HG03565 (cell line): ENCODE measurements around the gene MVB12B.

Source experiments
- ATAC-seq: cut with Tn5 transposase; IDR thresholded peaks from one replicate; pipeline ENCODE4 v1.9.1; 2021; ENCODE audit warnings: mild to moderate bottlenecking, moderate library complexity; ENCODE audit not compliant: unreplicated experiment

MVB12B gene

DNA sequence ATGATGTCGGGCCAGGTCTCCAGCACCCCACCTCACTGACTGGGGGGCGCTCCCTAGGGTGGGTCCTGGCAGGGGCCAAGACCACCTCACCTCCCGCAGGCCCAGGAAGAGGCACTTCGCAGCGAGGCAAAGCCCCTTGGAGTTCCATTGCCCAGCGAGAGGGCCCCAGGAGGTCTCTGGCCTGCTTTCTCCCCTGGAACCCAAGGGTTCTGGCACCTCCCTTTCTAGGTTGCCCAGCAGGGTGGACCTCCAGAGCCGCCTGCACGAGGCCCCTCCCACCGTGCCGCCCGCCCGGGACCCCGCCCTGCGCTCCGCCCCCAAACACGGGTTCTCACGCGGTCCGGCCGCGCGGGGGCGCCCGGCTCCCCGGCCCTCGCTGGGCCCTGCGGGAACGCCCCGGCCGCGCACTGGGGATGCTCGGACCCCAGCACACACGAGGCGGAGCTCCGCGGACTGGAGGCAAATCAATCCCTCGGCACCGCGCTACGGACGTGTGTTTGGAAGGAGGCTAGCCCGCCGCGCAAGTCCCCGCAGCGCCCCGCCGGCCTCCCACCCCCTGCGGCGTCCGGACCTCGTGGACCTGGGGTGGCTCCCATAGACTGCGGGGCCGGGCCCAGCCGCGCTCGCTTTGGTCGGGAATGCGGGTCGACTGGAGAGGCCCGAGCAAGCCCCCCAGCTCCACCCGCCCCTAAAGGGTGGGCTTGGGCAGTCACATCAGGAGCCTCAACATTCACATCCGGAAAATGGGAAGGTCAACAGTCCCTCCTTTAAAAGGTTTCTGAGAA lies 187.6 kb downstream of the MVB12B start:
- ATAC-seq = no peak

DNA sequence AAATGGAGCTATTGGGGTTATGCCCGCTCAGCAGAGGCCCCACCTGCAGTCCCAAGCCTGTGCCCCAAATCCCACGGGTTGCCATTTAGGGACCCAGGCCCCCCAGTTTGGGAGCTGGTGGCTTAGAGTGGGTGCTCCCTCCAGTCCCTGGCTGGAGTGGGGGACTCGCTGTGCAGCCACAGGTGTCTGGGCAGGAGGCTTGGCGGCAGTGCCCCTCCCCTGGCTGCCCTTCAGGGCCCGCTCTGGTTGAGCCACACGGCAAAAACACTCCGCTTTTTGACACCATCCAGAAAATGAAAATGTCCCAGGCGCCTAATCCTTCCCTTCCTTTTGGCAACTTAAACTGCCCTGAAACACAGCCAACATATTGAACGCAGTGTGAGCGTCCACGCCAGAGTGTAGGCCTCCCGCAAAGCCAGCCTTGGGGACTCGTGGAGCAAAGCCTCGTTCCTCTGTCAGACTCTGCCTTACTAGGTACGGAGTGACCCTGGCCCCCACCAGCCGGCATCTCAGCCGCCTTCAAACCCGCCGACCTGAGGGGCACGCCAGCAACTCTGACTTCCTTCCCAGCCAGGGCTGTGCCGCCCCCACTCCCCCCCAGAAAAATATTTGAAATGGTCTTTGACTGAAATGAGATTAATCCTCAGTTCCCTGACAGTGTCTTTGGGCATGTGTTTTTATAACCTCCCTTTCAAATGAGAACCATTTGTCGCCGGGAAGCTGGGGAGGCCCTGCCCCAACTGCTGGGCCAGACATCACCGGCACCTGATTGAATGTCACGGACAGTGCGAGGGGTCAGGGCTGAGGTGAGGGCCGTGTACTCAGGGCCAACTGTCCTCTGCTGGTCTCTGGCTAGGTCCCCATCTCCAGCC lies 188.6 kb downstream of the MVB12B start:
- no peak for ATAC-seq

GRCh38 chr9:126515873-126516505 lies 189.4 kb downstream of the MVB12B start:
- no peak for ATAC-seq

DNA sequence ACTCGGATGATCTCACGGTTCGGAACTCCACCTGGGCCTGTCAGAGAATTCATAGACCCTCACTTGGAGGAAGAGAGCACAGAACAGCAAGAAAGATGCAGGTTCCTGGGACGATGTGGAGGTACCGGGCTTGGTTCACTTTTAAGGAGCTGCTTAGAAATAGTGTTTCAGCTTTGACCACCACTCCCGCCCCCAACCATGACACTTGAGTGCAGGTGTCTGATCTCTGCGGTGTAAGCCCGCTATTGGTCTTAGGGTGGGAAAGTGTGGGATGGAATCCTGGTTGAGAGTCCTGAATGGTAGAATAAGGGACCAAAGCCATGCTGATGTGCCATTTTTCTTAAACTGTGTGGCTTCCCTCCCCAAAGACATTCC lies 189.9 kb downstream of the MVB12B start:
- no peak for ATAC-seq

DNA sequence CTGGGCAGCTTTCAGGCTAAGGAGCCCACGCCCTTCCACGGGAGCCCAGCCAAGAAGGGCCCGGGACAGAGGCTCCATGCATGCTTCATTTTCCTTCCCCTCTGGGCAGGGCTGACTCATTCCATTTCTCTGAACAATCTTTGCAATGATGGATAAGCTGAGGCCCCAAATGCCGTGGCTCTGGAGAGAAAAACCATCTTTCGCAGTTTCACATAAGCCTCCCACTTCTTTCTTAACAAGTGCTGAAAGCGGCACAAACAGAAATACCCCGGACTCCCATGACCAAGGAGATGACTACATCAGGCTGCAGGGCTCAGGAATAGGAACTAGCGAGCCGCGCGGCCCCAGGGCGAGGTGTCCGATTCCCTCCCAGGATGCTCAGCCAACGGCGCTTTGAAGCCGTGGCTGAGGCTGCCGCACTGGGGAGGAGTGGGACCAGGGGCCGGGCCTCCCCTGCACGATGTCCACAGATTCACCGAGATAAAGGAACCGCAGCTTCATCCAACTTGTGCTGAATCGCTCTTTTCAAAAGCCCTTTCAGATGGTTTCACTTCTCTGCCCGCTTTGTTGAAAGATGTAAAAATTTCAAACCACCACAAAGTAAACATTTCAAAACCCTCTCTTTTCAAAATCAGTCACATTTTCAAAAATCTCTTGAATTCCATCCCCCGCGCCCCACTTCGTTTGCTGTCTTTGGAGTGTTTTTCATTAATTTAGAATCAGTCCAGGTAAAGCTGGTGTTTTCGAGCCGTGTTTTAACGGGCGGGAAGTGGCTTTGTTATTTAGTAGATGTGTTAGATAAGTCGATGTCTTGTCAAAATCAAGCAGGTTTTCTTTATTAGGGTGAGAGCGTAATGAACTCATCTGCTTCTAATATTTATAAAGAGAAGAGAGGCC lies 190.6 kb downstream of the MVB12B start:
- no peak for ATAC-seq

GRCh38 chr9:126517833-126518356 lies 191.3 kb downstream of the MVB12B start:
- no peak for ATAC-seq

DNA sequence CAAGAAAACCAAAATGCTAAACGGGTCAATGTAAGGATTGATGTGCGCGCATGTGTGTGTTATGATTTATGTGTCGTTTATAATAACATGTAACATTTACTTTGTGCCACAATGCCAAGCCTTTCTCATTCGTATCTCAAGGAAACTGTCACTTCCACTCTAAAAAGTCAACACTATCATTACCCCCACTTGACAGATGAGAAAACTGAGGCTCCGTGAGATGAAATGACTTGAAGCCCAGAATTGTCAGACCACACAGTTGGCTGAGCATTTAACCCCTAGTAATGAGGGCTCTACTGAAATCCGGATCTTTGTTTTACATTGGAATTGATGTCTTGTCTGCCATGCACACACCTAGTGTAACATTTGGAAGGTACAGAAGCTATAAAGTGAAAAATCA lies 192.1 kb downstream of the MVB12B start:
- ATAC-seq = no peak

GRCh38 chr9:126519660-126520420 lies 193.2 kb downstream of the MVB12B start:
- ATAC-seq = no peak

DNA sequence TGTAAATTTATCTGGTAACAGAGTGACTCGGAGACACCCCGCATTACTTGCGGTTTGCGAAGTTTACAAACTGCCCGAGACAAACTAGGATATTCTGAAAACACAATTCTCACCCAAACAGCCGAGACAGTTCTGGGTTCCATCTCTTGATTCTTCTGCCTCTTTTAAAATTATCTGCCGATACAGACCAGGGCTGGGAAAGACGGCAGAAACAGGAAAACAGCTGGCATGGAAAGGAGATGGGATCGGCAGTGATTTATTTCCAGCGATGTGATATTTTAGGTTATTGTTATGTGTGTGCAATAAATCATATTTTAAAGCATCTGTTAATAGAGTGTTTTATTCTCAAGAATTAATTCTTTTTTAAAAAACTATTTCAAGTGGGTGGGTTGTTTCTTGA lies 193.8 kb downstream of the MVB12B start:
- ATAC-seq = no peak

GRCh38 chr9:126521089-126521488 lies 194.5 kb downstream of the MVB12B start:
- no peak for ATAC-seq

- ATAC-seq = no peak
These were observed 194.9 kb downstream of the MVB12B start for GRCh38 chr9:126521551-126521950.

- no peak for ATAC-seq
These were observed 195.5 kb downstream of the MVB12B start for GRCh38 chr9:126521976-126522590.

- ATAC-seq = no peak
These were observed 196.2 kb downstream of the MVB12B start for GRCh38 chr9:126522612-126523356.

DNA sequence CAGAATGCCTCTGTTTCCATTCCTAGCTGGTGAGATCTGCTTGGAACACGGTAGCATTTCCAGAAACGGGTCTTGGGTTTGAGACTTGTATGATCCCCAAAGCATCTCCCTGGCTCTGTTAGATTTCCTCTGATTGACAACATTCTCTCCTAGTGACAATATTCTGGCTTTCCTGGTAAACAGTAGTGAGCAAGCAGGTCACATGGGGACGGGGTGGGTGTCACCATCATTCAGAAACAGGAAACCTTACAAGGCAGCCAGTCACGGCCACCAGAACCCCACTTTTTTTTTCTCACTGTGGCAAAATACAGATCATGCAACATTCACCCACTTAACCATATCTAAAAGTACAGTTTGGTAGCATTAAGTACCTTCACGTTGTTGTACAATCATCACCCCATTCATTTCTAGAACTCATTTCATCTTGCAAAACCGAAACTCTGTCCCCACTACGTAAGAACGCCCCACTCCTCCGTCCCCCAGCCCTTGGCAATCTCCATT lies 197.0 kb downstream of the MVB12B start:
- ATAC-seq = no peak

DNA sequence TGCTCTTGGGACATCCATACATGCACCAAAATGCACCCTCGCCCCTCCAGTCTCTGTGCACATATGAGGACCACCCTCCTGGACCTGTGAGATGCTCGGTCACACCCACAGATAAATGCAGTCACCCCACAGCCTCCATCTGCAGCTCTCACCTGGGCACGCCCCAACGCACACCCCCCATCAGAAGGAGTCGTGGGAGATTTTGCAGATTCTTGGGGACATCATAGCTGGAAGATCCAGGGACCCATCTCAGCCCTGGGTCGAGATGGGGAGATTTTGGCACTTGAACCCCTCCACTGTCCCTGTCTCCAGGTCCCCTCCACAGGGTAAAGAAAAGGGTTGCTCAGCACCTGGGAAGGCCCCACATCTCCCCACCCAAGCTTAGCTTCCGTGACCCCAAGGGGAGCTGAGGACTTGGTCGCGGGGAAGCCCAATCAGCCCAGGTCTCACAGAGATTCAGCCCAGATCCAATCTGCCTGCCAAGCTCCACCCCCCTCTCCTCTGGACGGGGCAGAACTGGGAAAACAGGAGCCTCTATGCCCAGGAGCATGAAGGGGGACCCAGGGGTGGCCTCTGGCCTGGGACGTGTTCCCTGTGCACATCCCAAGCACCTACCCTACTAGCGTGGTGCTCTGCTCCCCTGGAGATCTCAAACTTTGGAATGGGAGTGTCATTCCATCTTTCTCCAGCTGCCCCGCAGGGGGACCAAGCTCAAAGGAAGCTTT lies 197.9 kb downstream of the MVB12B start:
- no peak for ATAC-seq

DNA sequence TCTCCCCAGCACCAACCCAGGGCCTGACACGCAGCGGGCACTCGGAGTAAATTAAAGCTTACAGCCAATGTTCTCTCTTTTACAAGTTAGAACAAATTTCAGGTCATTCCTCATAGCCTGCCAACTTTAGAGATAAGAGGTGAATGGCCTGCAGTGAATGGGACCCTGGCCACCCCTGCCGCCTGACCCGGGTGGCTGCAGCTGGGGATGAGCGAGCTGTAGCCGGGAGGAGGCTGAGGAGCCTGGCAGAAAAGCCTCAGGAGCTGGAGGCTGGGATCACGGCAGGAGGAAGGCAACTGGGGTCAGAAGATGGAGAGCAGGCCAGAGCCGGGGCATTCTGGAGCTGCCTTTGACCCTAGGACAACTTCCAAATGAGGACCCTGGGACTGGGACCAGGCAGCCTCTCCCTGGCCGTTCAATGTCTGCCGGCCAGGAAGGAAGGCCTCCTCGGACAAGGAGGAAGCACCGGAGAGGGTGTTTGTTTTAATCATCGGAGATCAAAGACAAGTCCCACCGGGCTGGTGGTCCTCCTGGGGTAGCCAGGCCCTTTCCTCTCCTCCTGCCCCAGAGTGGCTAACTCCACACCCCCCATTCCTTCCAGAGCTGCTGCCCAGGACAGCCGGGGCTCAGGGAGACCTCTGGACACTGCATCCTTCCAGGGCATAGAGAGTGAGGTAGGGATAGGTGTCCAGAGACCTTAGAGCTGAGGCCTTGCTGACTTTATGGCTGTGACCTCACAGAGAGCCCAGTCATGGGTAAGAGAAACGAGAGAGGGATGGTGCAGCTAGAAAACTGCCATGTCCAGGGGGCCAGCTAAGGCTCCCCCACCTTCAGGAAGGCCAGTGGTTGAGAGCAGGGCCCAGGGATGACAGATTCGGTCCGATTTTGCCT lies 199.8 kb downstream of the MVB12B start:
- no peak for ATAC-seq
